ENCODE measurements around the gene MTOR.

- TF ChIP-seq CTCF (IDR thresholded peaks at IDR 0.05) (no peak), EZH2 (IDR thresholded peaks at IDR 0.05; ENCODE audit: borderline replicate concordance, insufficient read depth, low read depth, low read length, poor library complexity, severe bottlenecking) (no peak)
Observed at GRCh38 chr1:11156963-11157362, 105.4 kb downstream of the MTOR start.
